GM10266 (cell line): Measurements from ENCODE around the gene LETM1.

Experiments
- DNase-seq: peaks from one replicate; pipeline ENCODE4 v3.0.0; 2012; ENCODE audit errors: extremely low spot score
- CTCF ChIP-seq: IDR thresholded peaks from 2 replicates; pipeline ENCODE4 v1.5.1; 2012; ENCODE audit warnings: mild to moderate bottlenecking, low read depth; ENCODE audit not compliant: control insufficient read depth, insufficient read depth; ENCODE audit errors: missing control alignments

The LETM1 gene

GRCh38 chr4:1862055-1862911 is 6.3 kb upstream of the LETM1 start:
- no peak for TF ChIP-seq CTCF
- DNase-seq = no peak

GRCh38 chr4:1859389-1859753 is 3.4 kb upstream of the LETM1 start:
- DNase-seq = no peak
- TF ChIP-seq CTCF = no peak

GRCh38 chr4:1857931-1858330 is 2.0 kb upstream of the LETM1 start:
- no peak for DNase-seq
- TF ChIP-seq CTCF = no peak

GRCh38 chr4:1856943-1857699 is 1.2 kb upstream of the LETM1 start:
- TF ChIP-seq CTCF = no peak
- DNase-seq = no peak

- DNase-seq = no peak
- no peak for TF ChIP-seq CTCF
Observed at GRCh38 chr4:1855333-1856070, 454 bp downstream of the LETM1 start.

- no peak for TF ChIP-seq CTCF
- no peak for DNase-seq
Observed at GRCh38 chr4:1854752-1855151, 1.2 kb downstream of the LETM1 start.
